Measurements from ENCODE around the gene FREY1. TPM values are rescaled to one million over a fixed set of nuclear protein-coding genes. Genes with fewer than 3 reads are reported as not detected.

FREY1 gene
- total RNA-seq, 2 donors from 2014 or later: 0.59 to 2.8 TPM

- intact Hi-C loops (cut with DNase I): no loop called here
- no peaks in the 10 kb centered on the region for H3K4me1 ChIP-seq (replicated peaks)
- TF ChIP-seq POLR2AphosphoS5 (IDR thresholded peaks at IDR 0.05): no peak
- no peak for TF ChIP-seq CTCF (IDR thresholded peaks at IDR 0.05)
- no peak for TF ChIP-seq POLR2A (IDR thresholded peaks at IDR 0.05)
- no peak for DNase-seq (ENCODE audit: low spot score)
- 89% methylated on average over 2 of the region's 2 CpGs for WGBS
- no peak overlapping the region for H3K4me3 ChIP-seq
- H3K27me3 ChIP-seq (replicated peaks; ENCODE audit: insufficient read depth): no peaks in the 10 kb centered on the region
- H3K9me3 ChIP-seq: no peaks in the 10 kb centered on the region
- no peak overlapping the region for H3K27ac ChIP-seq
- peaks cover 31% of the 10 kb centered on the region in 2 donors for H3K36me3 ChIP-seq
Measured at GRCh38 chr11:45871638-45872037, 35.4 kb downstream of the FREY1 start.

GRCh38 chr11:45870706-45871105 lies 36.4 kb downstream of the FREY1 start:
- H3K4me1 ChIP-seq (replicated peaks): no peaks in the 10 kb centered on the region
- H3K27me3 ChIP-seq (replicated peaks; ENCODE audit: insufficient read depth): no peaks in the 10 kb centered on the region
- H3K9me3 ChIP-seq: no peaks in the 10 kb centered on the region
- intact Hi-C loops (cut with DNase I): no loop called here
- no peak overlapping the region for H3K4me3 ChIP-seq
- H3K36me3 ChIP-seq: peaks cover 33 to 34% of the 10 kb centered on the region in 2 donors
- H3K27ac ChIP-seq: no peak overlapping the region
- WGBS: 89% methylated on average over 4 of the region's 4 CpGs
- TF ChIP-seq POLR2AphosphoS5 (IDR thresholded peaks at IDR 0.05) (no peak), CTCF (IDR thresholded peaks at IDR 0.05) (no peak), POLR2A (IDR thresholded peaks at IDR 0.05) (no peak)
- DNase-seq (ENCODE audit: low spot score): no peak

- H3K9me3 ChIP-seq: no peaks in the 10 kb centered on the region
- no peak overlapping the region for H3K27ac ChIP-seq
- no peak for DNase-seq (ENCODE audit: low spot score)
- H3K27me3 ChIP-seq (replicated peaks; ENCODE audit: insufficient read depth): no peaks in the 10 kb centered on the region
- no peak overlapping the region for H3K4me3 ChIP-seq
- no peak for TF ChIP-seq POLR2AphosphoS5 (IDR thresholded peaks at IDR 0.05)
- TF ChIP-seq POLR2A (IDR thresholded peaks at IDR 0.05): no peak
- TF ChIP-seq CTCF (IDR thresholded peaks at IDR 0.05): no peak
- no peaks in the 10 kb centered on the region for H3K4me1 ChIP-seq (replicated peaks)
- intact Hi-C loops (cut with DNase I): no loop called here
- WGBS: 93% methylated on average over 12 of the region's 12 CpGs
- H3K36me3 ChIP-seq: peaks cover 33 to 34% of the 10 kb centered on the region in 2 donors
Measured at GRCh38 chr11:45869551-45869950, 37.5 kb downstream of the FREY1 start.

GRCh38 chr11:45864041-45864440 lies 43.0 kb downstream of the FREY1 start:
- intact Hi-C loops (cut with DNase I): no loop called here
- H3K36me3 ChIP-seq: peaks cover 17 to 38% of the 10 kb centered on the region in 2 donors
- H3K9me3 ChIP-seq: no peaks in the 10 kb centered on the region
- no peaks in the 10 kb centered on the region for H3K27me3 ChIP-seq (replicated peaks; ENCODE audit: insufficient read depth)
- no peak overlapping the region for H3K4me3 ChIP-seq
- TF ChIP-seq CTCF (IDR thresholded peaks at IDR 0.05) (no peak), POLR2A (IDR thresholded peaks at IDR 0.05) (no peak)
- H3K27ac ChIP-seq: no peak overlapping the region
- H3K4me1 ChIP-seq (replicated peaks): peaks cover 4% of the 10 kb centered on the region
- DNase-seq (ENCODE audit: low spot score): no peak

- no peaks in the 10 kb centered on the region for H3K9me3 ChIP-seq
- peaks cover 20% of the 10 kb centered on the region for H3K4me1 ChIP-seq (replicated peaks)
- WGBS: 87% methylated on average over 9 of the region's 10 CpGs
- H3K27ac ChIP-seq: peak overlapping the region; percentile 65 to 77
- no peak overlapping the region for H3K4me3 ChIP-seq
- DNase-seq (ENCODE audit: low spot score): no peak
- peaks cover 5 to 30% of the 10 kb centered on the region in 2 donors for H3K36me3 ChIP-seq
- H3K27me3 ChIP-seq (replicated peaks; ENCODE audit: insufficient read depth): no peaks in the 10 kb centered on the region
- intact Hi-C loops (cut with DNase I): no loop called here
- TF ChIP-seq CTCF (IDR thresholded peaks at IDR 0.05): no peak
- no peak for TF ChIP-seq POLR2AphosphoS5 (IDR thresholded peaks at IDR 0.05)
Measured at GRCh38 chr11:45860764-45861510, 46.1 kb downstream of the FREY1 start.
